HG03175 (cell line): ENCODE measurements around the gene MYADM.
"Not testable (repeated sequence)": the region's sequence is repeated elsewhere in the genome, so short reads cannot be mapped to it uniquely, and the experiment has no call there.

Source experiments
- ATAC-seq: cut with Tn5 transposase; IDR thresholded peaks from one replicate; pipeline ENCODE4 v1.9.1; 2021; ENCODE audit warnings: mild to moderate bottlenecking, moderate library complexity; ENCODE audit not compliant: unreplicated experiment

MYADM gene

DNA sequence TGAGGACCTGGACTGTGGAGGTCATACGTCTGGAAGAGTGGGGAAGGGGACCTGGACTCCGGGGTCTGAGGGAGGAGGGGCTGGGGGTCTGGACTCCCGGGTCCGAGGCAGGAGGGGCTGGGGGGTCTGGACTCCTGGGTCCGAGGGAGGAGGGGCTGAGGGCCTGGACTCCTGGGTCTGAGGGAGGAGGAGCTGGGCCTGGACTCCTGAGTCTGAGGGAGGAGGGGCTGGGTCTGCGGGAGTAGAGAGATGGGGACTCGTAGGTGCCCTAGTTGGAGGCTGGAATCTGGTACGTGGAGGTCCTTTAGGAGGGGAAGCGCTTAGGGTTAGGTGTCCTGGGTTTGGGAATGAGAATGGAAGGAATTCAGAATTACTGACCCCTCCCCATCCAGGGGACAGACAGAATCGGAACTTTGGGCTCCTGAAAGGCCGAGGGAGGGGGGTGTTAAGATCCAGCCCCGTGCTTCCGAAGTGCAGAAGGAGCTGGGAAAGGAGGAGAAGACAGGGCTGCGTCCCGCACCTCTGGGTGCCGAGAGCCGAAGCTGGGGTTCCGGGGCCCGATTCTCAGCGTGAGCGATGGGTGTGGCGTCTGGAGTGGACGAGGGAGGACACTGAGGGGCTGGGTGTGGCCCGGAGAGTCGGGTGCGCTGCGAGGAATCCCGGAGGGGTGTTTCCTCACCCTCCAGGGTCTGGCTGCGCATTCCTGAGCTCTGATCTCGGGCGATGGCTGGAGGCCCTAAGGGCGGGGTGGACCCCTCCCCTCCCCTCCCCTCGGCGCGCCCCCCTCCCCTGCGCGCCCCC, 608 bp downstream of the MYADM start:
- no peak for ATAC-seq

DNA sequence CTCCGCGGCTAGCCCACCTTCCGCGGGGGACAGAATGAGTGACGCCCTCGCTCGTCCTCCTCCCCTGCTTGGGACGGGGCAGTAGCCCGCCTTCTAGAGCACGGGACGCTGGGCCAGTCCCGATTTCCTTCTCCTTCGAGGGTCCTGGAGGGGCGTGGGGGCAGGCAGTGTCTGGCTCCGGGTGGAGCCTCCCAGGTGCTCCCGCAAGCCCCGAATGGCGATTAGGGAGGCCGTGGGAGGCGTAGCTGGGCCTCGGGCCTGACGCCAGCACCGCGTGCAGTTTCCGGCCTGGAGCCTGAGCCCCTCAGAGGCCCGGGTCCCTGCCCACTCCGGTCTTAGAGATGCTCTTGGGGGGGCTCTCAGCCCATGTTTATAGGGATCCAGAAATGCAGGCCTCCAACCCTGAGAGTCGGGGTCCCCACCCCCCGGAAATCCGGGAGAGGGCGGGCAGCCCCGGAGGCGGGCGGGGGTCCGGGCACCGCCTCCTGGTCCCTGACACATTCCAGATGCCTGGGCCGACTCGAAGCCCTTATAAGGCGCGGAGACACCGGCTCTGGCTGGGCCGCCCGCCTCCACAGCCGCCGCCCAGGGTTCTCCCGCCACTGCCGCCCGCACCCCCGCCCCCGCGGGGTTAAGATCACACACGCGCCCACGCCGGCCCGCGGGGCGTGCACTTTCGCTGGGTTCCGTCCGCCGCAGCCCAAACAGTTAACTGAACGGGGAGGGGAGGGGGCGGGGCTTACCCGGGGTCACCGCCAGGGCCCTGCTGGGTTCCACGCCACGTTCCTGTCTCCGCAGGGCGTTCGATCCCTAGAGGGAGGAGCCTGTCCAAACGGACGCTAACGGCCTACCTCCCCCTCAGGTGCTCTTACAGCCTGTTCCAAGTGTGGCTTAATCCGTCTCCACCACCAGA, 1.5 kb downstream of the MYADM start:
- ATAC-seq: peak; percentile 47

DNA sequence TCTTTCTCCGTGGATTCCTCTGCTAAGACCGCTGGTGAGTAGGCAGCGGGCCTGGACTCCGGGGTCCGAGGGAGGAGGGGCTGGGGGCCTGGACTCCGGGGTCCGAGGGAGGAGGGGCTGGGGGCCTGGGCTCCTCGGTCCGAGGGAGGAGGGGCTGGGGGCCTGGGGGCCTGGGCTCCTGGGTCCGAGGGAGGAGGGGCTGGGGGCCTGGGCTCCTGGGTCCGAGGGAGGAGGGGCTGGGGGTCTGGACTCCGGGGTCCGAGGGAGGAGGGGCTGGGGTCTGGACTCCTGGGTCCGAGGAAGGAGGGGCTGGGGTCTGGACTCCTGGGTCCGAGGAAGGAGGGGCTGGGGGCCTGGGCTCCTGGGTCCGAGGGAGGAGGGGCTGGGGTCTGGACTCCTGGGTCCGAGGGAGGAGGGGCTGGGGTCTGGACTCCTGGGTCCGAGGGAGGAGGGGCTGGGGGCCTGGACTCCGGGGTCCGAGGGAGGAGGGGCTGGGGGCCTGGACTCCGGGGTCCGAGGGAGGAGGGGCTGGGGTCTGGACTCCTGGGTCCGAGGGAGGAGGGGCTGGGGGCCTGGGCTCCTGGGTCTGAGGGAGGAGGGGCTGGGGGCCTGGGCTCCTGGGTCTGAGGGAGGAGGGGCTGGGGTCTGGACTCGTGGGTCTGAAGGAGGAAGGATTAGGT, 2.3 kb downstream of the MYADM start:
- ATAC-seq: not testable (repeated sequence)

DNA sequence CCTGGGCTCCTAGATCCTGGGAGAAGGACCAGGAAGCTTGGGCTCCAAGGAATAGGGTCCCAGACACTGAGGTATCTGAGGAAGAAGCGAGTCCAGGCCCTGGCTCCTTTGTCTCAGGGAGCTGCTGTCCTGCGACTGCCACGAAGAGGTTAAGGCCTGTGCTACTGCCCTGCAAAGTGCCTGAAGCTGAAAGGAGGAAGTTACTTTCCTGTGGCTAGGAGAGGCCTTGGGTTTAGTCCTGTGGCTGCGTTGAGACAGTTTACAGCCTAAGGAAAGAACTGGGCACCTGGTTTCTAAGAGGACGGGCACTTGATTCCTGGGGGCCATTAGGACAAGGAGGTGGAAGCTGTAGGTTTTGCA, 2.8 kb downstream of the MYADM start:
- no peak for ATAC-seq

DNA sequence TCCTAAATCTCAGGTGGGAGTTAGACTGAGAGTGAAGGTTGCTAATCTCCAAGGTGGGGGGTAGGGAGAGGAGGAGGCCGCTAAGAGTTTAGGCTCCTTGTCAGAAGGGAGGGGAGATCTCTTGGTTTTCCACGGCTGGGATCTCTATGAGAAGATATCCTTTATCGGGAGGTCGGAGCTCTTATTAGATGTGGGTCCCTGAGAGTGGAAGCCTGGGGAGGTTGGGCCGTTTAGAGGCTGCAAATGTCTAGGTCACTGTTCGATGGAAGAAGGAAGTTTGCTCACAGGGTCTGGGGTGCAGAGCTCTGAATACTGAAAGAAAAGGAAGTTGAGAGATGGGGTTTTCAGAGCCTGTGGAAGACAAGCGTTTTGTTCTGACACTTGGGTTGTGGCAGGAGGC, 3.8 kb downstream of the MYADM start:
- ATAC-seq: no peak

DNA sequence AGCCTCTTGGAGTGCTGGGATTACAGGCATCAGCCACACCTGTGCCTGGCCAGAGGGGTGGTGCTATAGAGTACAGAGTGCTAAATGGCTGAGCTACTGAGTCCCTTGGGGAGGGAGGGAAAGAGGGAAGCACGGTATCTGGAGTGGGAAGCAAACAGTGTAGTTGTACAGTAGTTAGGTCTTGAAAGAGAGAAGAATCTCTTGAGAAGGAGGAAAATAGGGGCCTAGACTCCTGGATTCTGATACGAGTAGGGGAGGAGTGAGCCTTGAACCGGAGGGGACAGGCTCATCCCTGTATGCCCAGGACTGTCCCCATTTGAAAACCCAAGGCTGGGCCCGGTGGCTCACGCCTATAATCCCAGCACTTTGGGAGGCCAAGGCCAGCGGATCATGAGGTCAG, 5.1 kb downstream of the MYADM start:
- no peak for ATAC-seq

DNA sequence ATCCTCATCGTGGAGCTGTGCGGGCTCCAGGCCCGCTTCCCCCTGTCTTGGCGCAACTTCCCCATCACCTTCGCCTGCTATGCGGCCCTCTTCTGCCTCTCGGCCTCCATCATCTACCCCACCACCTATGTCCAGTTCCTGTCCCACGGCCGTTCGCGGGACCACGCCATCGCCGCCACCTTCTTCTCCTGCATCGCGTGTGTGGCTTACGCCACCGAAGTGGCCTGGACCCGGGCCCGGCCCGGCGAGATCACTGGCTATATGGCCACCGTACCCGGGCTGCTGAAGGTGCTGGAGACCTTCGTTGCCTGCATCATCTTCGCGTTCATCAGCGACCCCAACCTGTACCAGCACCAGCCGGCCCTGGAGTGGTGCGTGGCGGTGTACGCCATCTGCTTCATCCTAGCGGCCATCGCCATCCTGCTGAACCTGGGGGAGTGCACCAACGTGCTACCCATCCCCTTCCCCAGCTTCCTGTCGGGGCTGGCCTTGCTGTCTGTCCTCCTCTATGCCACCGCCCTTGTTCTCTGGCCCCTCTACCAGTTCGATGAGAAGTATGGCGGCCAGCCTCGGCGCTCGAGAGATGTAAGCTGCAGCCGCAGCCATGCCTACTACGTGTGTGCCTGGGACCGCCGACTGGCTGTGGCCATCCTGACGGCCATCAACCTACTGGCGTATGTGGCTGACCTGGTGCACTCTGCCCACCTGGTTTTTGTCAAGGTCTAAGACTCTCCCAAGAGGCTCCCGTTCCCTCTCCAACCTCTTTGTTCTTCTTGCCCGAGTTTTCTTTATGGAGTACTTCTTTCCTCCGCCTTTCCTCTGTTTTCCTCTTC, 6.3 kb downstream of the MYADM start:
- ATAC-seq: no peak

DNA sequence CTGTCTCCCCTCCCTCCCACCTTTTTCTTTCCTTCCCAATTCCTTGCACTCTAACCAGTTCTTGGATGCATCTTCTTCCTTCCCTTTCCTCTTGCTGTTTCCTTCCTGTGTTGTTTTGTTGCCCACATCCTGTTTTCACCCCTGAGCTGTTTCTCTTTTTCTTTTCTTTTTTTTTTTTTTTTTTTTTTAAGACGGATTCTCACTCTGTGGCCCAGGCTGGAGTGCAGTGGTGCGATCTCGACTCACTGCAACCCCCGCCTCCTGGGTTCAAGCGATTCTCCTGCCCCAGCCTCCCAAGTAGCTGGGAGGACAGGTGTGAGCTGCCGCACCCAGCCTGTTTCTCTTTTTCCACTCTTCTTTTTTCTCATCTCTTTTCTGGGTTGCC, 6.9 kb downstream of the MYADM start:
- no peak for ATAC-seq

DNA sequence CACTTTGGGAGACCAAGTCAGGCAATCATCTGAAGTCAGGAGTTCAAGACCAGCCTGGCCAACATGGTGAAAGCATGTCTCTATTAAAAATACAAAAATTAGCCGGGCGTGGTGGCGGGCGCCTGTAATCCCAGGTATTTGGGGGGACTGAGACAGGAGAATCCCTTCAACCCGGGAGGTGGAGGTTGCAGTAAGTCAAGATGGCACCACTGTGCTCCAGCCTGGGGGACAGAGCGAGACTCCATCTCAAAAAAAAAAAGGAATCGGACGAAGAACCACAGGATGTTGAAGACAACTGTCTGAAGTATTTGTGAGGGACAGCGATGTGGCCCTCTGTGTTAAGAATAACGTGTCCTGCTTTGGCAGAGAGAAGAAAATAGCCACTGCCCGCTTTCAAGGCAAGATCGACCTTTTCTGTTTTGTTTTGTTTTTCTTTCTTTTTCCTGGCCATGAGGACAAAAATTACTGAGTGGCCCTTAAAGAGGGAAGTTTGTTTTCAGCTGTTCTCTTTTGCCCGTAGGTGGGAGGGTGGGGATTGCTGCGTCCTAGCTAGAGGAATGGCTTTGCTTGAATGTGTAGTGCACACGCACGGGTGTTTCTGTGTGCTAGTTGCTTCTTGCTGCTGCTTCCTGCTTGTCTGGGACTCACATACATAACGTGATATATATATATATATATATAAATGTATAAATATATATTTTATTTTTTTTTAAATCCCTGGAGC, 8.1 kb downstream of the MYADM start:
- ATAC-seq: no peak

DNA sequence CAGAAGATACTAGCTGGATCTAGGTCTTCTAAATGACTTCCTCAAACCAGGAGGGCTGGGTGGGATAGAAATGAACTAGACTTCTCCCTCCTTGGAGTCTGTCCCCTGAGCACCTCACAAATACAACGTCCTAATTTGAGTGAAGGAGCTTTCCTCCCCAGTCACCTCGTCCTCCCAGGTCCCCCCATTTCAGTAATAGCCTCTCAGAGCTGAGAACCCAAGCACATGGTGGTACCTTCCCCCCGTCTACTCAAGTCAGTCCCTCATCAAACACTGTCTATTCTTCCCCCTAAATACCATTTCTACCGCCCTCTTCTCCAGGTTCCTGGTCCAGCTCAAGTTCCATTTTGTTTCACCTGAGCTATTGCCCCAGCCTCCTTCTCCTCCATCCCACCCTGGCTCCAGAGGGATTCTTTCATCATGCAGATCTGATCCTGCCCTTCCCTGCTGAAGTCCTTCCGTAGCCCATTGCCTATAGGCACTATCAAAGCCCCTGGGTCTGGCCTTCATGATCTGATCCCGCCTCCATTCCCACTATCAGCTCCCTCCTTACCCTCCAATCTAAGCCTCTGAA, 9.1 kb downstream of the MYADM start:
- ATAC-seq: no peak

DNA sequence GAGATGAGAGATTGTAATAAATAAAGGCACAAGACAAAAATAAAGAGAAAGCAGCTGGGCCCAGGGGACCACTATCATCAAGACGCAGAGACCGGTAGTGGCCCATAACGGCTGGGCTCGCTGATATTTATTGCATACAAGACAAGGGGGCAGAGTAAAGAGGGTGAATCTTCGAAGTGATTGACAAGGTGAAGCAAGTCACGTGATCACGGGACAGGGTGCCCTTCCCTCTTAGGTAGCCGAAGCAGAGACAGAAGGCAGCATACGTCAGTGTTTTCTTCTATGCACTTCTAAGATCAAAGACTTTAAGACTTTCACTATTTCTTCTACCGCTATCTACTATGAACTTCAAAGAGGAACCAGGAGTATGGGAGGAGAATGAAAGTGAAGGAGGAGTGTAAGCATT, 9.7 kb downstream of the MYADM start:
- no peak for ATAC-seq

DNA sequence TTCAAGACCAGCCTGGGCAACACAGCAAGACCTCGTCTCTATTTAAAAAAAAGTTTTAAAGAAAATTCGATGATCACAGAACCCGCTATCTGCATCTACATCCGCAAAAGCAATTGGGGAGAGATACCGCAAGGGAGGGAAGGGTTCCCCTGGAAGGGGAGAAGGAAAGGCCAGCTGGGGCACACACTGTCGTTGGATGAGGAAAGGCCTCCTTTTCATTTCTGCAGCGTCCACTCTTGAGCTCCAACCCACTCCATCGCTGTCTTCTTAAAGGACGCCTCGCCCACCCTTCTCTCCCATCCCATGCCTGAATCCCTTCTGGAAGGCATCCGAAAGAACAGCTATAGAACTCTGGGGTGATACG, 11.1 kb downstream of the MYADM start:
- ATAC-seq: no peak

DNA sequence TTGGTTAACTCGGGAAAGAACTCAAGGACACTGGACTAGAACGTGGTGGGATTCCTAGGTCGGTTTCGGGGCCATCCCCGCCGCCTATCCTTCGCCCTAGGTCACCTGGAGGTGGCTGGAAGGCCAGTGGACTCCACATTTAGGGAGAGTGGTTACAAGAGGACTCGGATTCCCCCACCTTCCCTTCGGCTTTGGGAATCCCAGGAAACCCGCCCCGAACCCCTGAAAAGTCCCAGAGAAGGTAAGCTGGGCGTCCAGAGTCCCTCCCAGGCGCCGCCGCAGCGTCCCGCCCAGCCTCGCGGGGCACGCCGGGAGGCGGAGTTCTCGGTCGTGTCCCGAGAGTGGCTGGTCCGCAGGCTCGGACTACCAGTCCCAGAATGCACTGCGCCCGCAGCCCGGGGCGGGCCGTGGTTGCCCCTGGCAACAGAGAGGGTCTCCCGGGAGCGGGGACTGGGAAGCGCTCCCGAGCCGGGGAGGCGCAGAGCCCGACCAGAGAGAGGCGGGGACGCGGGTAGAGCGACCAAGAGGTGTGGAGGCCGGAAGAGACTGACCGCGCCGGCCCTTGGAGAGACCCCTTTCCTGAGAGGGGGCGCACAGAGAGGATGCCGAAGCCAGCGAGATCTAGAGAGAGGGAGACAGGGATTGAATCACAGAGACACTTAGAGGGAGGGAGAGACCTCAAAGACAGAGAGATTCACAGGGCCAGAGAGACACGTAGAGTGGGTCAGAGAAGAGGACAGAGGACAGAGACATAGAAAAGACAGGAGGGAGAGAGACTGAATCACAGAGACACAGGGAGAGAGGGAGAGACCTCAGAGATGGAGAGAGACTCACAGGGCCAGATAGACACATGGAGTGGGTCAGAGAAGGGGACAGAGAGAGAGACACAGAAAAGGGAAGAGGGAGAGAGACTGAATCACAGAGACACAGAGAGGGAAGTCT, 11.7 kb downstream of the MYADM start:
- ATAC-seq: peak; percentile 88

DNA sequence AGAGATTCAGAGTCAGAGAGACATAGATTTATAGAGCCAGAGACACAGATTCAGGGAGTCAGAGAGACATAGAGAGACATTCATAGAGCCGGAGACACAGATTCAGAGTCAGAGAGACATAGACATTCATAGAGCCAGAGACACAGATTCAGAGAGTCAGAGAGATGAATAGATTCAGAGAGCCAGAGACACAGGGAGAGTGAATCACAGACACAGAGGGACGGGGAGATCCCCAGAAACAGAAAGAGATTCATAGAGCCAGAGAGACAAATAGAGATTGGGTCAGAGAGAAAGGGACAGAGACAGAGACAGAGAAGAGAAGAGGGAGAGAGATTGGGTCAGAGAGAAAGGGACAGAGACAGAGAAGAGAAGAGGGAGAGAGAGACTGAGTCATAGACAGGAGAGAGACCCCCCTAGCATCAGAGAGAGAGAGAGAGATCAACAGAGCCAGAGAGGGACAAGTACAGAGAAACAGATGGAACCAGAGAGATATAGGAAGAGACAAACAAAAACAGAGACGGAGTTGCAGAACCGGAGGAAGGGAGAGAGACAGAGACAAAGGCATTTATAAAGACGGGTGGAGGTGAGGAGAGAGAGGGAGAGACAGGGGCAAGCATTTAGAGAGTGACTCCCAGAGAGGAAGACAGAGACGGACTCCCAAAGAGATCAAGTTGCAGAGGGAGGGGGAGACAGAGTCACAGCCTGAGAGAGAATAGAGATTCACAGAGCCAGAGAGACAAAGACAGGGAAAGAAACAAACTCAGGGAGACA, 13.2 kb downstream of the MYADM start:
- ATAC-seq: no peak

DNA sequence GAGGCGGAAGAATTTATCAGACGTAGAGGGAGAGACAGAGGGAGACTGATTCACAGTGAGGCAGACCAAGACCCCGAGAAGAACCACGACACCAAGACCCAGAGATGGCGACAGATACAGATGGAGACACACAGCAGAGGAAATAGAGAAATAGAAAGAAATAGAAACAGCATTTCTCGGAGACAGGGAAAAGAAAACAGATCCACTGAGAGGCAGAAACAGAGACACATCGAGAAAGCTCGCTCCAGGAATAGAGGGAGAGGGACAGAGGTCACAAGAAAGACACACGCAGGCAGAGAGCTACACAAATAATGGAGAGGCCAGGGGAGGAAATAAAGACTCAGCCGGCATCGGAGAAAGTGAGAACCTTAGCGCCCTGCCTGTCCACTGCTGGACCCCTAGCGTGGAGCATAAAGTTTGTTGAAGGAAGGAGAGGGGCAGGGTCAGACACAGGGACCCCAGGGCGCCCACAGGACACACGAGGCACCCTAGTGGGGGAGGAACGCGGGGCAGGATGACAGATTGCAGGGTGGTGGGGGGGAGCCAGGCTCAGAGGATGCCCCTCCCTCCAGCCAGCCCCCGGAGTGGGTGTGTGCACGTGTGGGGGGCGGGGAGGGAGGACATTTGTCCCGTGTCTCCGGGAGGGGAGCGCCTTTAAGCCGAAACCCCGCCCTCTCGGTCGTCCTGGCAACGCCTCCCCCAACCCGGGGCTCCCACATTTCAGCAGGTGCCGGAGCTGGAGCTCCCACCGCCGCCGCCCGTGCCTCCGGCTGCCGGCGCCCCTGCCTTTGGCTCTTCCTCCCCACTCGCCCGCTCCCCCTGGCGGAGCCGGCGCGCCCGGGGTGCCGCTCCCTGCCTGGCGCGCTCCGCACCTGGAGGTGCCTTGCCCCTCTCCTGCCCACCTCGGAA, 14.1 kb downstream of the MYADM start, which contains the start of gene PRKCG:
PRKCG (plus strand) TSS at position 716 of the 909 bp plus-strand sequence. CDS start 298 bp downstream, outside the sequence.
- no peak for ATAC-seq

DNA sequence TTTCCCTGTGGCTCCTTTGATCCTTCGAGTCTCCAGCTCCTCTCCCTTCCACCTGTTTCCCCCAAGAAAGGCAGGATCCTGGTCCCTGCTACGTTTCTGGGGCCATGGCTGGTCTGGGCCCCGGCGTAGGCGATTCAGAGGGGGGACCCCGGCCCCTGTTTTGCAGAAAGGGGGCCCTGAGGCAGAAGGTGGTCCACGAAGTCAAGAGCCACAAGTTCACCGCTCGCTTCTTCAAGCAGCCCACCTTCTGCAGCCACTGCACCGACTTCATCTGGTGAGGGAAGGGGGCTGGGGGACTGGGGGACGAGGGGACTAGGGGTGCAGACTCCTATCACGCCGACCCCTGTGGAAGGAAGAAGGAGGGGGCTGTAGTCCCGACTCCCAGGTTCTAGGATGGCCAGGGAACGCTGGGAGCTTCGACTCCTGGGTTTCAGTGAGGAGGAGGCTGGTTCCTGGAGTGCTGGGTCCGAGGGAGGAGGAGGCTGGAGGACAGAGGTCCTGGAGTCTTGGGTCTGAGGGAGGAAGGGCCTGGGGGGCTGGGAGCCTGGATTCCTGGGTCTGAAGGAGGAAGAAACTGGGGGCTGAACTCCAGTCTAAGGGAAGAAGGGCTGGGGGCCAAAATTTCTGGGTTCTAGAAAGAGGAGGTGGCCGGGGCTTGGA, 14.8 kb downstream of the MYADM start:
- no peak for ATAC-seq
